ENCODE data around the gene CAMSAP3.

The CAMSAP3 gene

DNA sequence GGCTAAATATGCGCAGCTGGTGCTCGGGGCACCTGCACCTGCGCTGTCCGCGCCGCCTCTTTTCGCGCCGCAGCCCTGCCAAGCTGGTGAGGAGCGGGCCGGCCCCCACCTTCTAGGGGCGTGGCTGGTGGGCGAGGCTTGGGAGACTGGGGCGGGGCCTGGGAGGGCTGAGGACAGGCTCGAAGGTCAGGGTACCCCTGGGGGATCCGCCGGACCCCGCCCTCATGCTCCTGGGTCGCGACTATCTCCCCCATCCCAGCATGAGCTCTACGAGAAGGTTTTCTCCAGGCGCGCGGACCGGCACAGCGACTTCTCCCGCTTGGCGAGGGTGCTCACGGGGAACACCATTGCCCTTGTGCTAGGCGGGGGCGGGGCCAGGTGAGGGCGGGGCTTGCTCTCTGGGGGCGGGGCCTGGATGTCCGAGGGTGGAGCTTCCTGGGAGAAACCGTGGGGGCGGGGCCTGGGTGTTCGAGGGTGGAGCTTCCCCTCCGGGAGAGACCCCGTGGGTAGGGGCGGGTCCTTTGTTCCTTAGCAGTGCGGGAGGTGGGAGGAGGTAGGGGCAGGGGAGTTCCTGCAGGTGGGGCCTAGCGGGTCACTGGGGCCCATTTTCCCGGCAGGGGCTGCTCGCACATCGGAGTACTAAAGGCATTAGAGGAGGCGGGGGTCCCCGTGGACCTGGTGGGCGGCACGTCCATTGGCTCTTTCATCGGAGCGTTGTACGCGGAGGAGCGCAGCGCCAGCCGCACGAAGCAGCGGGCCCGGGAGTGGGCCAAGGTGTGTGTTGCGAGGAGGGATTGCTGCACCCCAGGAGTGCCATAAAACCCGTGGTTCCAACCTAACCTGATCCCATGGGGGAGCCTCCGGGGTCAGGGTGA lies 40.4 kb upstream of the CAMSAP3 start:
- Histone ChIP-seq H3K4me3 (ENCODE audit: insufficient read depth, low read depth, low read length) (no peak overlapping the region), H3K9me3 (ENCODE audit: control insufficient read depth, low read length) (no peaks in the 10 kb centered on the region), H3K36me3 (ENCODE audit: control insufficient read depth, insufficient read depth, low read length) (peaks cover 15% of the 10 kb centered on the region), H3K4me1 (ENCODE audit: control insufficient read depth, insufficient read depth, low read length) (no peaks in the 10 kb centered on the region), H3K27me3 (ENCODE audit: control insufficient read depth, insufficient read depth, low read length, poor library complexity, severe bottlenecking) (no peaks in the 10 kb centered on the region), H3K27ac (ENCODE audit: insufficient read depth, low read depth, low read length, poor library complexity, severe bottlenecking) (no peak overlapping the region)
- WGBS, 2 experiments: 94 to 95% methylated on average over 62 of the region's 62 CpGs

DNA sequence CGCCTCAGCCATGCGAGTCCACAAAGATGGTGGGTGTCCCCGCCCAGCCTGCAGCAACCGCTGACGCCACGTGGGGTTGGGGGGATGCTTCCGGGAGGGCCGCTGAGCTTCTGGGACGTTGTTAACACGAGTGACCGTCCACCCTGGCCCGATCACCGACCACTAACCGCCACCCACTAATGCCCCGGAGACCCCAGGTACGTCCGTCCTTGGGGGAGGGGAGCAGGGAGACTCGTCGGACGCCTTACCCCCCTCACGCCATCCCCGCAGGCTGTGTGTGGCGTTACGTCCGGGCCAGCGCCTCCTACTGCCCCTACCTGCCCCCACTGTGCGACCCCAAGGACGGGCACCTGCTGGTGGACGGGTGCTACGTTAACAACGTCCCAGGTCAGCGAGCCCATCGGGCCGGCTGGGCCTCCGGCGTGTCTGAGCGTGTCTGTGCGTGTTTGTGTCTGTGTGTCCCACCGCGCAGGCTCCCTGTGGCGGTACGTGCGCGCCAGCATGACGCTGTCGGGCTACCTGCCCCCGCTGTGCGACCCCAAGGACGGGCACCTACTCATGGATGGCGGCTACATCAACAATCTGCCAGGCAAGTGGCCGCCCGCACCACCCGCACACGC lies 38.9 kb upstream of the CAMSAP3 start:
- H3K9me3 ChIP-seq (ENCODE audit: control insufficient read depth, low read length): no peaks in the 10 kb centered on the region
- 96 to 97% methylated on average over 54 of the region's 54 CpGs for WGBS, 2 experiments
- H3K4me3 ChIP-seq (ENCODE audit: insufficient read depth, low read depth, low read length): no peak overlapping the region
- no peak overlapping the region for H3K27ac ChIP-seq (ENCODE audit: insufficient read depth, low read depth, low read length, poor library complexity, severe bottlenecking)
- H3K36me3 ChIP-seq (ENCODE audit: control insufficient read depth, insufficient read depth, low read length): peaks cover 15% of the 10 kb centered on the region
- no peaks in the 10 kb centered on the region for H3K4me1 ChIP-seq (ENCODE audit: control insufficient read depth, insufficient read depth, low read length)
- H3K27me3 ChIP-seq (ENCODE audit: control insufficient read depth, insufficient read depth, low read length, poor library complexity, severe bottlenecking): no peaks in the 10 kb centered on the region

DNA sequence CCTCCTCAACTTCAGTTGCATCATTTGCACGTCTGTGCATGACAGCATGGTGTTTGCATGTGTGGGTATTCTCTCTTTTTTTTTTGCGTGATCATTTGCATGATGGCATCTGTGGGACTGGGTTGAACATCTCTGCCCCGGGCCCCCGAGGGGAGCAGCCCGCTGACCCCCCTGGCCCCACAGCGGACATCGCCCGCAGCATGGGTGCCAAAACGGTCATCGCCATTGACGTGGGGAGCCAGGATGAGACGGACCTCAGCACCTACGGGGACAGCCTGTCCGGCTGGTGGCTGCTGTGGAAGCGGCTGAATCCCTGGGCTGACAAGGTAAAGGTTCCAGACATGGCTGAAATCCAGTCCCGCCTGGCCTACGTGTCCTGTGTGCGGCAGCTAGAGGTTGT lies 37.0 kb upstream of the CAMSAP3 start:
- no peaks in the 10 kb centered on the region for H3K4me1 ChIP-seq (ENCODE audit: control insufficient read depth, insufficient read depth, low read length)
- no peak overlapping the region for H3K4me3 ChIP-seq (ENCODE audit: insufficient read depth, low read depth, low read length)
- 96% methylated on average over 18 of the region's 18 CpGs for WGBS, 2 experiments
- no peaks in the 10 kb centered on the region for H3K9me3 ChIP-seq (ENCODE audit: control insufficient read depth, low read length)
- peaks cover 15% of the 10 kb centered on the region for H3K36me3 ChIP-seq (ENCODE audit: control insufficient read depth, insufficient read depth, low read length)
- no peak overlapping the region for H3K27ac ChIP-seq (ENCODE audit: insufficient read depth, low read depth, low read length, poor library complexity, severe bottlenecking)
- H3K27me3 ChIP-seq (ENCODE audit: control insufficient read depth, insufficient read depth, low read length, poor library complexity, severe bottlenecking): no peaks in the 10 kb centered on the region

DNA sequence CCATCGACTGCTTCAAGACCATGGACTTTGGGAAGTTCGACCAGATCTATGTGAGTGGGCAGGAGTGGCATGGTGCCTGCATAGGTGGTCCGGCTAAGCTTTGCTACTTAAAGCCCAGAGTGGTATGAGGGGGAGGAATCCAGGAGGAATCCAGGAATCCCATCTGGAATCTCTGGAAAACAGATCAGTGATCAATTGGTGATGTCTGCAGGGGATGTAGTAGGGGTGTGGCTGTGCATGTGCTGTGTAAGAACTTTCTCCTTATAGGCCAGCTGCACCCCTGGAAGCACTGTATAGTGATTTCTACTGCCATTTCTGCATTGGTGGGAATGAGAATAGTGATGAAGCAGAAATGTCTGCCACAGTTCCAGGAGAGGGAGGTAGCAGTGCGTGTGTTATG lies 36.6 kb upstream of the CAMSAP3 start:
- H3K27me3 ChIP-seq (ENCODE audit: control insufficient read depth, insufficient read depth, low read length, poor library complexity, severe bottlenecking): no peaks in the 10 kb centered on the region
- H3K9me3 ChIP-seq (ENCODE audit: control insufficient read depth, low read length): no peaks in the 10 kb centered on the region
- H3K36me3 ChIP-seq (ENCODE audit: control insufficient read depth, insufficient read depth, low read length): peaks cover 15% of the 10 kb centered on the region
- no peak overlapping the region for H3K27ac ChIP-seq (ENCODE audit: insufficient read depth, low read depth, low read length, poor library complexity, severe bottlenecking)
- WGBS, 2 experiments: 59 to 61% methylated on average over 4 of the region's 4 CpGs
- no peaks in the 10 kb centered on the region for H3K4me1 ChIP-seq (ENCODE audit: control insufficient read depth, insufficient read depth, low read length)
- H3K4me3 ChIP-seq (ENCODE audit: insufficient read depth, low read depth, low read length): no peak overlapping the region

DNA sequence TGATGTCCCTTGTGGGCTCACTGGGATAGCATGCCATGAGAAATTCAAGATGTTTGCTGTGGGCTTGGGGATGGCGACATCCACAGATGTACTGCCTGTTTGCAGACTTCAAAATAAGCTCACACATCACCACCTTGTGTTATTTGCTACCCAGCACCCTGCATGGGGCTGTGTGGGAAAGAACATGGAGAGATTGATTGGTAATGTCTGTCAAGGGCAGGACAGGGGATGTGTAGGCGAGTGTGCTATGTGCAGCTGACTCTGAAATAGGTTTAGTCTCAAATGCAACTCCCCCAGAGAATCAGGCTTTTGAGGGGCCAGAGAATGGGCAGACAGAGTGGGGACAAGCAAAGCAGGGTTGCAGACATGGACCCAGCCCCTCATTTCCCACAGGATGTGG lies 35.4 kb upstream of the CAMSAP3 start:
- no peak overlapping the region for H3K4me3 ChIP-seq (ENCODE audit: insufficient read depth, low read depth, low read length)
- no peaks in the 10 kb centered on the region for H3K4me1 ChIP-seq (ENCODE audit: control insufficient read depth, insufficient read depth, low read length)
- H3K27me3 ChIP-seq (ENCODE audit: control insufficient read depth, insufficient read depth, low read length, poor library complexity, severe bottlenecking): no peaks in the 10 kb centered on the region
- H3K36me3 ChIP-seq (ENCODE audit: control insufficient read depth, insufficient read depth, low read length): peaks cover 13% of the 10 kb centered on the region
- no peak overlapping the region for H3K27ac ChIP-seq (ENCODE audit: insufficient read depth, low read depth, low read length, poor library complexity, severe bottlenecking)
- 85 to 86% methylated on average over 2 of the region's 2 CpGs for WGBS, 2 experiments
- no peaks in the 10 kb centered on the region for H3K9me3 ChIP-seq (ENCODE audit: control insufficient read depth, low read length)

DNA sequence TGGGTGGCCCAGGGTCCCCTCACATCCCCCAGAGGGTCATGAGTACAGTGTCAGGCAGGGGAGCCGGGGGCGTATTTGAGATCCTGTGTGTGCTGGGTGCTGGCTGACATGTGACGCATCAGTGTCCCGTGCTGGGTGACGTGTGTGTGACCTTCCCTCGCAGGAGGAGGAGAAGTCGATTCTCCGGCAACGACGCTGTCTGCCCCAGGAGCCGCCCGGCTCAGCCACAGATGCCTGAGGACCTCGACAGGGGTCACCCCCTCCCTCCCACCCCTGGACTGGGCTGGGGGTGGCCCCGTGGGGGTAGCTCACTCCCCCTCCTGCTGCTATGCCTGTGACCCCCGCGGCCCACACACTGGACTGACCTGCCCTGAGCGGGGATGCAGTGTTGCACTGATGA lies 34.3 kb upstream of the CAMSAP3 start:
- H3K36me3 ChIP-seq (ENCODE audit: control insufficient read depth, insufficient read depth, low read length): peaks cover 7% of the 10 kb centered on the region
- H3K27me3 ChIP-seq (ENCODE audit: control insufficient read depth, insufficient read depth, low read length, poor library complexity, severe bottlenecking): no peaks in the 10 kb centered on the region
- H3K4me1 ChIP-seq (ENCODE audit: control insufficient read depth, insufficient read depth, low read length): no peaks in the 10 kb centered on the region
- H3K27ac ChIP-seq (ENCODE audit: insufficient read depth, low read depth, low read length, poor library complexity, severe bottlenecking): no peak overlapping the region
- H3K9me3 ChIP-seq (ENCODE audit: control insufficient read depth, low read length): no peaks in the 10 kb centered on the region
- H3K4me3 ChIP-seq (ENCODE audit: insufficient read depth, low read depth, low read length): no peak overlapping the region
- 89 to 93% methylated on average over 17 of the region's 17 CpGs for WGBS, 2 experiments

DNA sequence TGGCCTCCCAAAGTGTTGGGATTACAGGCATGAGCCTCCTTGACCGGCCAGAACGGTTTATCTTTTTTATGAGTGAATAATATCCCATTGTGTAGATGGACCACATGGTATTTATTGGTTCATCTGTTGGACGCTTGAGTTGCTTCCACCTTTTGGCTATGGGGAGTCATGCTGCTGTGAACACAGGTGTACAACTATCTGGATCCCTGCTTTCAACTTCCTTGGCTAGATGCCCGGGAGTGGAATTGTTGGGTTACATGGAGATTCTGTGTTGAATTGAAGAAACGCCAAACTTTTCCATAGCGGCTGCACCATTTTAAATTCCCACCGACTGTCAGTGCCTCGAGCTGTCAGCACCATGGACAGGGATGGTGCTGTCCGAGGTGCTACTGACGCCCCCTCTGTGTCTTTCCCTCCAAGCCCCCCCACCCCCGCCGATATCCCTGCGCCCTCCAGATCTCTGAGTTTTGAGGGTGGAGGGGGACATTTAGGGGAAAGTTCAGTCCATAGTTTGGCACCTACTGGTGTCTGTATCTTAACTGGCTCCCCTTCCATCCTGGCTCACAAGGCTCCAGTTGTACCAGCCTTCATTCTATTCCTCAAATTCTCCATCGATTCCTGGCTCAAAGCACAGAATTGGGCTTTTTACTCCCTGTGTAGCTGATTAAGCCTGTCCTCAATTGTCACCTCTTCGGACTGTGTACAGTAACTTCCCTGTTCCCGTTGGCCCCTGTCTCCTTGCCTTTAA lies 32.8 kb upstream of the CAMSAP3 start:
- no peak overlapping the region for H3K27ac ChIP-seq (ENCODE audit: insufficient read depth, low read depth, low read length, poor library complexity, severe bottlenecking)
- no peak overlapping the region for H3K4me3 ChIP-seq (ENCODE audit: insufficient read depth, low read depth, low read length)
- H3K9me3 ChIP-seq (ENCODE audit: control insufficient read depth, low read length): no peaks in the 10 kb centered on the region
- WGBS, 2 experiments: 69 to 70% methylated on average over 13 to 16 of the region's 16 CpGs
- H3K4me1 ChIP-seq (ENCODE audit: control insufficient read depth, insufficient read depth, low read length): no peaks in the 10 kb centered on the region
- H3K36me3 ChIP-seq (ENCODE audit: control insufficient read depth, insufficient read depth, low read length): no peaks in the 10 kb centered on the region
- H3K27me3 ChIP-seq (ENCODE audit: control insufficient read depth, insufficient read depth, low read length, poor library complexity, severe bottlenecking): no peaks in the 10 kb centered on the region

DNA sequence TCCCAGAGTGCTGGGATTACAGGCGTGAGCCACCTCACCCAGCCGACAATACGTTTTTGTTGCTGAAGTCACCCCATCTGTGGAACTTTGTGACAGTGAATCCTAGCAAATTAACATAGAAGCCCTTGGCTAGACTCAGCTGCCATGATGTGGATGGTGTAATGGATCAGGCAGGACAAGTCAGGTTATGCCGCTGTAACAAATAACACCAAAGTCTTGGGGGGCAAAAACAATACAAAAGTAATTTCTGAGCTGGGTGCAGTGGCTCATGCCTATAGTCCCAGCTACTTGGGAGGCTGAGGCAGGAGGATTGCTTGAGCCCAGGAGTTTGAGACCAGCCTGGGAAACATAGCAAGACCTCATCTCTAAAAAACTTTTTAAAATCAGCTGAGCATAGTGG lies 30.8 kb upstream of the CAMSAP3 start:
- H3K9me3 ChIP-seq (ENCODE audit: control insufficient read depth, low read length): no peaks in the 10 kb centered on the region
- 88 to 95% methylated on average over 4 of the region's 4 CpGs for WGBS, 2 experiments

DNA sequence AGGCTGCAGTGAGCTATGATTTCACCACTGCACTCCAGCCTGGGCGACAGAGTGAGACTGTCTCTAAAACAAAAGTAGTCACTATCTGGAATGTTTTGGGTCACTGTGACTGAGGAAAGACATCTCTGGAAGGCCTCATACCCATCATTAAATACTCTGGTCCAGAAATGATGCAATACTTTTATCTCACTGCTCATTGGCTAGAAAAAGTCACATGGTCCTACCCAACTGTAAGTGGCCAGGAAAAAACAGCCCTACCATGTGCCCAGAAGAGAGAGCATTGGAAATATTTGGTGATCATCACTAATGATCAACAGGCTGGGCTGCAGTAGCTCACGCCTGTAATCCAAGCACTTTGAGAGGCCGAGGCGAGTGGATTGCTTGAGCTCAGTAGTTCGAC lies 30.3 kb upstream of the CAMSAP3 start:
- Histone ChIP-seq H3K27ac (ENCODE audit: insufficient read depth, low read depth, low read length, poor library complexity, severe bottlenecking) (no peak overlapping the region), H3K4me3 (ENCODE audit: insufficient read depth, low read depth, low read length) (no peak overlapping the region), H3K4me1 (ENCODE audit: control insufficient read depth, insufficient read depth, low read length) (no peaks in the 10 kb centered on the region), H3K9me3 (ENCODE audit: control insufficient read depth, low read length) (no peaks in the 10 kb centered on the region), H3K27me3 (ENCODE audit: control insufficient read depth, insufficient read depth, low read length, poor library complexity, severe bottlenecking) (no peaks in the 10 kb centered on the region), H3K36me3 (ENCODE audit: control insufficient read depth, insufficient read depth, low read length) (no peaks in the 10 kb centered on the region)
- 88 to 95% methylated on average over 5 of the region's 5 CpGs for WGBS, 2 experiments

More for the DNA sequence above, 30.8 kb upstream of the CAMSAP3 start:
- no peaks in the 10 kb centered on the region for H3K36me3 ChIP-seq (ENCODE audit: control insufficient read depth, insufficient read depth, low read length)
- no peaks in the 10 kb centered on the region for H3K4me1 ChIP-seq (ENCODE audit: control insufficient read depth, insufficient read depth, low read length)
- H3K4me3 ChIP-seq (ENCODE audit: insufficient read depth, low read depth, low read length): no peak overlapping the region
- no peak overlapping the region for H3K27ac ChIP-seq (ENCODE audit: insufficient read depth, low read depth, low read length, poor library complexity, severe bottlenecking)
- H3K27me3 ChIP-seq (ENCODE audit: control insufficient read depth, insufficient read depth, low read length, poor library complexity, severe bottlenecking): no peaks in the 10 kb centered on the region

DNA sequence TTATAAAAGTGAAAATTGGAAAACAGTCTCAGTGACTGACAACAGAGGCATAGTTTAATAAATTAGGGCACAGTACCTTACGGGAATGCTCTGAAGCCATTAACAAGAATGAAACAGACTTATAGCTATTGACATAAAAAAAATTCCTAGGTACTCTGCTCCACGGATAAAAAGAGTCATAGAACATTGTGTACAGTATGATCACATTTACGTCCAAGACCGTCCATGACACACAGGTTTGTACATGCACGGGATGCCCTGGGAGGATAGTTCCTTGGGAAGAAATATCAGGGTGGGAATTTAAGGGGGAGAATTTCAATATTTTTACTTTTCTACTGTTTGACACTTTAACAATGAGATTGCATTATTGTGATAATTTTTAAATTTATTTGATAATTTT lies 24.9 kb upstream of the CAMSAP3 start:
- WGBS, 2 experiments: 88 to 93% methylated on average over 5 of the region's 5 CpGs
- no peaks in the 10 kb centered on the region for H3K27me3 ChIP-seq (ENCODE audit: control insufficient read depth, insufficient read depth, low read length, poor library complexity, severe bottlenecking)
- H3K36me3 ChIP-seq (ENCODE audit: control insufficient read depth, insufficient read depth, low read length): no peaks in the 10 kb centered on the region
- H3K4me3 ChIP-seq (ENCODE audit: insufficient read depth, low read depth, low read length): no peak overlapping the region
- H3K9me3 ChIP-seq (ENCODE audit: control insufficient read depth, low read length): no peaks in the 10 kb centered on the region
- no peaks in the 10 kb centered on the region for H3K4me1 ChIP-seq (ENCODE audit: control insufficient read depth, insufficient read depth, low read length)
- no peak overlapping the region for H3K27ac ChIP-seq (ENCODE audit: insufficient read depth, low read depth, low read length, poor library complexity, severe bottlenecking)
